Mesenchymal stem cell (in vitro differentiated cells and primary cell): ENCODE data around the gene MORN2.

Experiments used
- DNase-seq: peaks from one replicate; pipeline ENCODE4 v3.0.0-alpha.2; 2013
- H2AFZ ChIP-seq: one replicate; pipeline ENCODE4 v1.6.1; 2013; ENCODE audit warnings: low read depth, mild to moderate bottlenecking, control low read depth, inconsistent platforms, low read length, moderate library complexity
- H2AK5ac ChIP-seq: 2 replicates; pipeline ENCODE4 v1.6.1; 2013; ENCODE audit warnings: low read length, moderate library complexity, mild to moderate bottlenecking, inconsistent platforms; ENCODE audit not compliant: severe bottlenecking
- H2BK120ac ChIP-seq: one replicate; pipeline ENCODE4 v1.6.1; 2013; ENCODE audit warnings: low read depth, mild to moderate bottlenecking, inconsistent platforms, low read length, moderate library complexity
- H2BK12ac ChIP-seq, 2 experiments: one replicate each; pipeline ENCODE4 v1.6.1; 2013; ENCODE audit warnings: inconsistent platforms in 2 of 2, low read length in 2 of 2, mild to moderate bottlenecking in 2 of 2, moderate library complexity in 2 of 2, control low read depth in 1 of 2
- H2BK15ac ChIP-seq: one replicate; pipeline ENCODE4 v1.6.1; 2013; ENCODE audit warnings: mild to moderate bottlenecking, low read depth, inconsistent platforms; ENCODE audit not compliant: poor library complexity, severe bottlenecking
- H2BK5ac ChIP-seq: 2 replicates; pipeline ENCODE4 v1.6.1; 2013; ENCODE audit warnings: low read depth, mild to moderate bottlenecking, low read length, control low read depth, inconsistent platforms; ENCODE audit not compliant: poor library complexity, severe bottlenecking
- H3K14ac ChIP-seq, 2 experiments: one replicate each; pipeline ENCODE4 v1.6.1; 2013; ENCODE audit warnings: inconsistent platforms in 2 of 2, low read length in 2 of 2, control low read depth in 1 of 2, mild to moderate bottlenecking in 1 of 2, moderate library complexity in 1 of 2
- H3K18ac ChIP-seq, 2 experiments: one replicate each; pipeline ENCODE4 v1.6.1; 2013; ENCODE audit warnings: inconsistent platforms in 2 of 2, low read length in 2 of 2, control low read depth in 1 of 2, low read depth in 1 of 2, mild to moderate bottlenecking in 1 of 2
- H3K23ac ChIP-seq, 2 experiments: one replicate each; pipeline ENCODE4 v1.6.1; 2013; ENCODE audit warnings: inconsistent platforms in 2 of 2, low read length in 2 of 2, mild to moderate bottlenecking in 2 of 2, moderate library complexity in 2 of 2, control low read depth in 1 of 2
- H3K27ac ChIP-seq: 2 replicates; pipeline ENCODE4 v1.5.1; 2013; ENCODE audit warnings: mild to moderate bottlenecking, moderate library complexity, low read length, control low read depth, inconsistent platforms; ENCODE audit not compliant: poor library complexity, severe bottlenecking
- H3K27me3 ChIP-seq, 2 experiments: 2 replicates each; pipeline versions ENCODE4 v1.6.1 to v1.7.0; 2013; ENCODE audit warnings: low read length in 2 of 2, mild to moderate bottlenecking in 2 of 2, moderate library complexity in 2 of 2, control low read depth in 1 of 2, inconsistent platforms in 1 of 2; ENCODE audit not compliant: control insufficient read depth in 1 of 2, insufficient read depth in 1 of 2
- H3K36me3 ChIP-seq, 2 experiments: 2 replicates each; pipeline versions ENCODE4 v1.6.1 to v1.7.0; 2013; ENCODE audit warnings: low read length in 2 of 2, control low read depth in 1 of 2, inconsistent platforms in 1 of 2, low read depth in 1 of 2, mild to moderate bottlenecking in 1 of 2; ENCODE audit not compliant: insufficient read depth in 2 of 2, control insufficient read depth in 1 of 2
- H3K4ac ChIP-seq, 2 experiments: one replicate each; pipeline ENCODE4 v1.6.1; 2013; ENCODE audit warnings: inconsistent platforms in 2 of 2, low read length in 2 of 2, mild to moderate bottlenecking in 2 of 2, moderate library complexity in 2 of 2, control low read depth in 1 of 2, low read depth in 1 of 2
- H3K4me1 ChIP-seq: 2 replicates; pipeline ENCODE4 v1.6.1; 2013; ENCODE audit warnings: low read depth, low read length, control low read depth; ENCODE audit not compliant: control insufficient read depth, insufficient read depth
- H3K4me2 ChIP-seq: 2 replicates; pipeline ENCODE4 v1.6.1; 2013; ENCODE audit warnings: low read length, mild to moderate bottlenecking, inconsistent platforms; ENCODE audit not compliant: poor library complexity, severe bottlenecking
- H3K4me3 ChIP-seq, 2 experiments: 2 replicates each; pipeline versions ENCODE4 v1.5.1 to v1.7.0; 2013; ENCODE audit warnings: low read length in 2 of 2, mild to moderate bottlenecking in 2 of 2, control low read depth in 1 of 2, low read depth in 1 of 2; ENCODE audit not compliant: insufficient read depth in 1 of 2
- H3K79me1 ChIP-seq: replicated peaks from 2 replicates; pipeline ENCODE4 v1.6.1; 2013; ENCODE audit warnings: mild to moderate bottlenecking, control low read depth, low read length, inconsistent platforms; ENCODE audit not compliant: poor library complexity, severe bottlenecking
- H3K9ac ChIP-seq: 2 replicates; pipeline ENCODE4 v1.7.0; 2013; ENCODE audit warnings: mild to moderate bottlenecking, low read length, moderate library complexity
- H3K9me3 ChIP-seq: 2 replicates; pipeline ENCODE4 v1.7.0; 2013; ENCODE audit warnings: mild to moderate bottlenecking, low read length; ENCODE audit not compliant: control insufficient read depth
- H4K8ac ChIP-seq: one replicate; pipeline ENCODE4 v1.6.1; 2013; ENCODE audit warnings: inconsistent platforms, mild to moderate bottlenecking, low read length, moderate library complexity
- H4K91ac ChIP-seq: one replicate; pipeline ENCODE4 v1.6.1; 2013; ENCODE audit warnings: mild to moderate bottlenecking, low read length, inconsistent platforms
- WGBS: methylation state at CpG from one replicate; pipeline ENCODE4 v1.1.7; 2013; ENCODE audit warnings: mixed read lengths; 5-methylcytosine and 5-hydroxymethylcytosine counted together

The MORN2 gene

DNA sequence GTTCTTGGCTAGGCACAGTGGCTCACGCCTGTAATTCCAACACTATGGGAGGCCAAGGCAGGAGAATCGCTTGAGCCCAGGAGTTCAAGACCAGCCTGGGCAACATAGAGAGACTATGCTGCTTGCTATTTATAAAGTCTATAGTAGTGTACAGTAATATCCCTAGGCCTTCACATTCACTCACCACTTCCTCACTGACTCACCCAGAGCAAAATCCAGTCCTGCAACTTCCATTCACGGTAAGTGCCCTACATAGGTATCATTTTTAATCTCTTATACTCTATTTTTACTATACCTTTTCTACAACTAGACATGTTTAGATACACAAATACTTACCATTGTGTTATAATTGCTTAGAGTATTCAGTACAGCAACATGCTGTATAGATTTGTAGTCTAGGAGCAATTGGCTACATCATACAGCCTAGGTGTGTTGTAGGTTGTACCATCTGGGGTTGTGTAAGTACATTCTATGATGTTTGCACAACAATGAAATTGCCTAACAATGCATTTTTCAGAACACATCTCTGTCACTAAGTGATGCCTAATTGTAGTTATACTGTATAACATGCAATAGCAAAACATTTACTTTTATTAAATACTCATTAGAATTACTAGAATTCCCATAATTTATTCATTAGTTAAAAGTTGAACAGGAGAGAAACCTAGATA is 8.9 kb upstream of the MORN2 start:
- H3K4me2 ChIP-seq: no peak overlapping the region
- 98% methylated on average over 3 of the region's 3 CpGs for WGBS
- H2AFZ ChIP-seq: no peak overlapping the region
- H3K27me3 ChIP-seq: no peaks in the 10 kb centered on the region
- H3K23ac ChIP-seq: no peak overlapping the region
- H3K14ac ChIP-seq: no peak overlapping the region
- no peak overlapping the region for H2BK15ac ChIP-seq
- H3K18ac ChIP-seq: no peak overlapping the region
- no peak overlapping the region for H2BK5ac ChIP-seq
- H2AK5ac ChIP-seq: no peak overlapping the region
- H2BK120ac ChIP-seq: no peak overlapping the region
- no peak for DNase-seq
- H3K4ac ChIP-seq: no peak overlapping the region
- H3K9me3 ChIP-seq: no peaks in the 10 kb centered on the region
- H2BK12ac ChIP-seq: no peak overlapping the region
- H4K91ac ChIP-seq: no peak overlapping the region
- no peak overlapping the region for H3K4me3 ChIP-seq
- H4K8ac ChIP-seq: no peak overlapping the region
- no peak overlapping the region for H3K27ac ChIP-seq
- H3K36me3 ChIP-seq: peaks cover 0 to 37% of the 10 kb centered on the region in 2 experiments
- H3K4me1 ChIP-seq: peaks cover 1% of the 10 kb centered on the region
- H3K79me1 ChIP-seq: peaks cover 13% of the 10 kb centered on the region
- H3K9ac ChIP-seq: no peak overlapping the region

GRCh38 chr2:38871432-38871831 is 4.3 kb upstream of the MORN2 start:
- no peak overlapping the region for H3K23ac ChIP-seq

GRCh38 chr2:38873763-38874162 is 2.0 kb upstream of the MORN2 start:
- no peak overlapping the region for H2BK15ac ChIP-seq

More at GRCh38 chr2:38871432-38871831, 4.3 kb upstream of the MORN2 start:
- WGBS: 100% methylated on average over 1 of the region's 3 CpGs
- H3K27me3 ChIP-seq: no peaks in the 10 kb centered on the region
- no peak overlapping the region for H3K4me2 ChIP-seq
- H3K14ac ChIP-seq: no peak overlapping the region
- no peak overlapping the region for H2BK15ac ChIP-seq
- no peak overlapping the region for H2BK5ac ChIP-seq
- no peak overlapping the region for H3K27ac ChIP-seq
- no peak overlapping the region for H4K8ac ChIP-seq
- H3K4me3 ChIP-seq: no peak overlapping the region
- no peak overlapping the region for H4K91ac ChIP-seq
- no peak overlapping the region for H2AK5ac ChIP-seq
- H2AFZ ChIP-seq: no peak overlapping the region
- H3K18ac ChIP-seq: no peak overlapping the region
- H3K9me3 ChIP-seq: no peaks in the 10 kb centered on the region
- H2BK120ac ChIP-seq: no peak overlapping the region
- H3K9ac ChIP-seq: no peak overlapping the region
- peaks cover 1% of the 10 kb centered on the region for H3K4me1 ChIP-seq
- no peak overlapping the region for H3K4ac ChIP-seq
- no peak for DNase-seq
- no peak overlapping the region for H2BK12ac ChIP-seq
- peaks cover 19% of the 10 kb centered on the region for H3K79me1 ChIP-seq
- peaks cover 0 to 14% of the 10 kb centered on the region in 2 experiments for H3K36me3 ChIP-seq

GRCh38 chr2:38875227-38875575 is 575 bp upstream of the MORN2 start:
- Histone ChIP-seq H2AK5ac (no peak overlapping the region), H4K8ac (peak overlapping the region; percentile 99), H3K27ac (peak overlapping the region; percentile 59), H2BK15ac (no peak overlapping the region), H3K9me3 (no peaks in the 10 kb centered on the region), H2BK12ac (no peak overlapping the region), H3K36me3 (peaks cover 0 to under 1% of the 10 kb centered on the region in 2 experiments), H3K23ac (no peak overlapping the region), H4K91ac (peak overlapping the region; percentile 84), H3K9ac (peak overlapping the region; percentile 98), H3K4me1 (peaks cover 1% of the 10 kb centered on the region), H2AFZ (peak overlapping the region; percentile 11), H3K4ac (peak overlapping the region in 1 of 2 experiments; percentile 1), H3K27me3 (no peaks in the 10 kb centered on the region), H2BK5ac (no peak overlapping the region), H3K18ac (peak overlapping the region; percentile 35 to 84), H2BK120ac (no peak overlapping the region), H3K79me1 (peaks cover 19% of the 10 kb centered on the region), H3K14ac (peak overlapping the region in 1 of 2 experiments; percentile 5), H3K4me2 (peak overlapping the region; percentile 81), H3K4me3 (peak overlapping the region; percentile 79 to 99)
- WGBS: 2% methylated on average over 10 of the region's 10 CpGs
- no peak for DNase-seq

More at GRCh38 chr2:38873763-38874162, 2.0 kb upstream of the MORN2 start:
- no peak overlapping the region for H2BK120ac ChIP-seq
- peaks cover 1% of the 10 kb centered on the region for H3K4me1 ChIP-seq
- H3K18ac ChIP-seq: no peak overlapping the region
- no peak overlapping the region for H3K4ac ChIP-seq
- no peak overlapping the region for H3K14ac ChIP-seq
- H3K27me3 ChIP-seq: no peaks in the 10 kb centered on the region
- no peak overlapping the region for H2AK5ac ChIP-seq
- no peak overlapping the region for H2BK5ac ChIP-seq
- H3K9me3 ChIP-seq: no peaks in the 10 kb centered on the region
- H3K23ac ChIP-seq: no peak overlapping the region
- peaks cover 20% of the 10 kb centered on the region for H3K79me1 ChIP-seq
- no peak overlapping the region for H3K27ac ChIP-seq
- H3K4me3 ChIP-seq: no peak overlapping the region
- H2BK12ac ChIP-seq: no peak overlapping the region
- 69% methylated on average over 4 of the region's 5 CpGs for WGBS
- no peak overlapping the region for H3K4me2 ChIP-seq
- no peaks in the 10 kb centered on the region for H3K36me3 ChIP-seq
- DNase-seq: no peak
- H3K9ac ChIP-seq: no peak overlapping the region
- no peak overlapping the region for H4K8ac ChIP-seq
- H4K91ac ChIP-seq: no peak overlapping the region
- no peak overlapping the region for H2AFZ ChIP-seq
